Parietal lobe (tissue), 1 donor: ENCODE data around the gene TCAP. TPM values are rescaled to one million over a fixed set of nuclear protein-coding genes. Genes with fewer than 3 reads are reported as not detected.

Experiments used
- total RNA-seq: library from RNA; depleted of rRNA; stranded (reverse); fragments of >200 nt; gene quantifications from one replicate; pipeline ENCODE4 v1.2.3, GENCODE V29; 2014

TCAP gene
- total RNA-seq, result 2.5 TPM

DNA sequence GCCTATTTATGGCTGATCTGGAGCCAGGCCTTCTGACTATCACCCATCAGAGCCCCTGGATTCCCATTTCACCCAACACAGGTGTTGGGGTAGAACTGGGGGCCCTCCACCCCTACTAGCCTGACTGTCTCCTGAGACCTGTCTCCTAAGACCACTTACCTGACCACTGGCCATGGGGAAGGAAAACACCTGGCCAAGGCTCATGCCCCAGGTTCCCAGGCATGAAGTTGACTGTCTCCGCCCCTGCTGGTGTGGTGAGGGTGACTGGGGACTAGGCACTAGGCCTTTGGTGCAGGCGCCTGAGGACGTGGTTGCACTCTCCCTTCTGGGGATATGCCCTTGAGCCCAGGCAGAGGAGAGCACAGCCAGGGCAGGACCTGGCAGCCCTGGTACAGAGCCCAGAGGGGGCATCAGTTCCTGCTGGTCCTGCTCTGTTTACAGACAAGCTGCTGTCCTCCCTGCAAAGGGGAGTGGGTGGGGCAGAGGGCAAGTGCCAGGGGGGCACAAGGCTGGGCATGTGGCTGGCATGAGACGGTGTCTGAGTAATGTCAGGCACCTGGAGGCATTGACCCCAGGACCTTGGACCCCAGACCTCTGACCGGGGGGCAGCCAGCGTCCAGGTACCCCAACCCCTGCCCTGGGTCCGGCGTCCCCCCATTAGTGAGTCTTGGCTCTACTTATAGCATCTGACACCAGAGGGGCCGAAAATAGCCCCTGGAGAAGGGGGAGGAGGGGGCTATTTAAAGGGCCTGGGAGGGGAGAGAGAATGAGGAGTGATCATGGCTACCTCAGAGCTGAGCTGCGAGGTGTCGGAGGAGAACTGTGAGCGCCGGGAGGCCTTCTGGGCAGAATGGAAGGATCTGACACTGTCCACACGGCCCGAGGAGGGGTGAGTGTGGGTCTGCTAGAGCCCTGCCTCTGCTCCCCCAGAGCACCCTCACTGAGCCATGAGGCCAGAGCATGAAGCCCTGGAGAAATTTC is at the start of gene TCAP:
Gene TCAP, plus strand, starts transcription at position 769 of the 981 bp plus-strand sequence. Its CDS starts 11 bp downstream, at position 780.

GRCh38 chr17:39626171-39627046 is 38.7 kb upstream of the TCAP start, which contains the start of gene PPP1R1B:
Gene PPP1R1B (plus strand): TSS chr17:39626952. CDS start chr17:39627393, 441 bp downstream.

GRCh38 chr17:39636927-39637736 is 28.0 kb upstream of the TCAP start, which contains the start of gene STARD3:
Gene STARD3 (plus strand): TSS chr17:39637144. CDS start chr17:39653532, 16,388 bp downstream.

DNA sequence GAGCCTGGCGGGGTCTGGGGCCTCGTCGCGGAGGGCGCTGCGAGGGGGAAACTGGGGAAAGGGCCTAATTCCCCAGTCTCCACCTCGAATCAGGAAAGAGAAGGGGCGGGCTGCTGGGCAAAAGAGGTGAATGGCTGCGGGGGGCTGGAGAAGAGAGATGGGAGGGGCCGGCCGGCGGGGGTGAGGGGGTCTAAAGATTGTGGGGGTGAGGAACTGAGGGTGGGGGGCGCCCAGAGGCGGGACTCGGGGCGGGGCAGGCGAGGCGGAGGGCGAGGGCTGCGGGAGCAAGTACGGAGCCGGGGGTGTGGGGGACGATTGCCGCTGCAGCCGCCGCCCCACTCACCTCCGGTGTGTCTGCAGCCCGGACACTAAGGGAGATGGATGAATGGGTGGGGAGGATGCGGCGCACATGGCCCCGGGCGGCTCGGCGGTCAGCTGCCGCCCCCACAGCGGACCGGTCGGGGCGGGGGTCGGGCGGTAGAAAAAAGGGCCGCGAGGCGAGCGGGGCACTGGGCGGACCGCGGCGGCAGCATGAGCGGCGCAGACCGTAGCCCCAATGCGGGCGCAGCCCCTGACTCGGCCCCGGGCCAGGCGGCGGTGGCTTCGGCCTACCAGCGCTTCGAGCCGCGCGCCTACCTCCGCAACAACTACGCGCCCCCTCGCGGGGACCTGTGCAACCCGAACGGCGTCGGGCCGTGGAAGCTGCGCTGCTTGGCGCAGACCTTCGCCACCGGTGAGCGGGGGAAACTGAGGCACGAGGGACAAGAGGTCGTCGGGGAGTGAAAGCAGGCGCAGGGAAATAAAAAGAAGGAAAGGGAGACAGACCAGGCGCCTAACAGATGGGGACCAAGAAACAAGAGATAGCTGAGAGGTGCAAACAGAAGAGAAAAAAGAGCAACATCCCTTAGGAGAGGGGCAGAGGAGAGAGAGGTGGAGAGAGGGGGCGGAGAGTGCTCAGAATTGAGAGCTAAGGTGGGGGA is 3.1 kb downstream of the TCAP start, which contains the start of gene PNMT:
Gene PNMT, plus strand, starts transcription at position 509 of the 980 bp plus-strand sequence. Its CDS starts 23 bp downstream, at position 532.

DNA sequence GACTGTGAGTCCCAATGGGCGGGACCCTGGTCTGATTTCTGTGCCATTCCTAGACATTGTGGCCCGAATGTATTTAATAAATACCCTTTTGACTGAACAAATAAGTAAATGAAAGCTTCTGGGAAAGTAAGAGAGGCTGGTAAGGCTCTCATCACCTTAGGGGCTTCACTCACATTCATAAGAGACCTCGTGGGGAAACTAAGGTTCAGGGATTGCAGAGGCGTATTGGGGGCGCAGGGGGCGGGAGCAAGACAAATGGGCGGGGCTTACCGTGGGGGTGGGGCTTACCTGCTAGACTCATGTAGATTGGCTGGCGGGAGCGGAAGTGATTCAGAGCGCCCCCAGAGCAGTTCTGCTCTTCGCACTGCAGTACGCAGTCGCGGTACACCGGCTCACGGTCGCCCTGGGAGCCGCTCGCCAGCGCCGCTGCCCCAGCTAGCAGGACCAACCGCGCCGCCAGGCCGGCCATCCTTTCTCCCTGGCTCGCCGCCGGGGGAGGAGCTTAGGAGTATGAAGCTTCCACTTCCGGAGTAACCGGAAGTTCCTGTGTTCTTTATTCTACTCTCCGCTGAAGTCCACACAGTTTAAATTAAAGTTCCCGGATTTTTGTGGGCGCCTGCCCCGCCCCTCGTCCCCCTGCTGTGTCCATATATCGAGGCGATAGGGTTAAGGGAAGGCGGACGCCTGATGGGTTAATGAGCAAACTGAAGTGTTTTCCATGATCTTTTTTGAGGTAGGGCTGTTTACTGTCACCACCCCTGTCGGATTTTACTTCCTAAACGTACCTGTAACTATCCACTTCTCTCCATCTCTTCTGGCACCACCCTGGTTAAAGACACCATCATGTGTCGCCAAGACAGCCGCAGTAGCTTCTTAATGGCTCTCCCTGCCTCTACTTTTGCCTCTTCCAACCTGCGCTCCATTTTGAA is 22.7 kb downstream of the TCAP start, which contains the start of gene PGAP3:
Gene PGAP3, minus strand, starts transcription at position 512 of the 929 bp plus-strand sequence. Its CDS starts 43 bp downstream, at position 469.

DNA sequence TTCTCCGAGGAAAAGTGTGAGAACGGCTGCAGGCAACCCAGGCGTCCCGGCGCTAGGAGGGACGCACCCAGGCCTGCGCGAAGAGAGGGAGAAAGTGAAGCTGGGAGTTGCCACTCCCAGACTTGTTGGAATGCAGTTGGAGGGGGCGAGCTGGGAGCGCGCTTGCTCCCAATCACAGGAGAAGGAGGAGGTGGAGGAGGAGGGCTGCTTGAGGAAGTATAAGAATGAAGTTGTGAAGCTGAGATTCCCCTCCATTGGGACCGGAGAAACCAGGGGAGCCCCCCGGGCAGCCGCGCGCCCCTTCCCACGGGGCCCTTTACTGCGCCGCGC is 34.6 kb downstream of the TCAP start, which contains the start of gene ERBB2:
Gene ERBB2, plus strand, starts transcription at position 247 of the 330 bp plus-strand sequence. CDS start 175 bp downstream, outside the sequence.

Other genes with a start within 250 kb of the TCAP start
- gene MED1, start 214.1 kb upstream of the TCAP start, total RNA-seq, result 41.0 TPM
- gene CDK12, start 203.9 kb upstream of the TCAP start, total RNA-seq, result 54.1 TPM
- gene NEUROD2, start 57.4 kb upstream of the TCAP start, total RNA-seq, result 116 TPM
- 16.3 TPM for gene PPP1R1B, start 38.4 kb upstream of the TCAP start, total RNA-seq
- gene STARD3, start 28.2 kb upstream of the TCAP start, total RNA-seq, result 33.5 TPM
- gene PNMT, start 3.1 kb downstream of the TCAP start, total RNA-seq, result 4.1 TPM
- 15.7 TPM for gene PGAP3, start 22.7 kb downstream of the TCAP start, total RNA-seq
- 13.1 TPM for gene ERBB2, start 34.7 kb downstream of the TCAP start, total RNA-seq
- 9.4 TPM for gene MIEN1, start 65.2 kb downstream of the TCAP start, total RNA-seq
- not detected for gene GRB7, start 72.6 kb downstream of the TCAP start, total RNA-seq
- under 0.01 TPM for gene IKZF3, start 199.0 kb downstream of the TCAP start, total RNA-seq
- not detected for gene ZPBP2, start 202.9 kb downstream of the TCAP start, total RNA-seq